ENCODE data around the gene TTC9B.

- no peak for TF ChIP-seq CTCF (IDR thresholded peaks at IDR 0.05 in 8 of 11, conservative IDR thresholded peaks at IDR 0.05 in 3 of 11)
- TF ChIP-seq POLR2AphosphoS5 (IDR thresholded peaks at IDR 0.05): peak in 1 of 3 donors; percentile 46
- TF ChIP-seq POLR2A (IDR thresholded peaks at IDR 0.05): no peak
These were observed 5.1 kb upstream of the TTC9B start for GRCh38 chr19:40223135-40223822.

Data from spleen (tissue), 7 donors.